Effector memory CD4-positive, alpha-beta T cell (primary cell): ENCODE results near the gene IFT43.

Experiments
- DNase-seq, 3 donors: peaks; one replicate each; pipeline ENCODE4 v3.0.0-alpha.2; 2020
- H3K27ac ChIP-seq: 2 replicates; pipeline ENCODE4 v1.7.0; 2013; ENCODE audit warnings: mild to moderate bottlenecking, low read length, moderate library complexity; ENCODE audit not compliant: insufficient read depth, poor library complexity, severe bottlenecking
- H3K27me3 ChIP-seq: replicated peaks from 2 replicates; pipeline ENCODE4 v1.7.0; 2013; ENCODE audit warnings: mild to moderate bottlenecking, low read length; ENCODE audit not compliant: insufficient read depth, control insufficient read depth, poor library complexity, severe bottlenecking
- H3K36me3 ChIP-seq: 2 replicates; pipeline ENCODE4 v1.7.0; 2013; ENCODE audit warnings: mild to moderate bottlenecking, low read length, moderate library complexity; ENCODE audit not compliant: control insufficient read depth, insufficient read depth
- H3K4me1 ChIP-seq: 2 replicates; pipeline ENCODE4 v1.7.0; 2013; ENCODE audit warnings: low read length, mild to moderate bottlenecking; ENCODE audit not compliant: control insufficient read depth, insufficient read depth, poor library complexity, severe bottlenecking
- H3K4me3 ChIP-seq: 2 replicates; pipeline ENCODE4 v1.7.0; 2013; ENCODE audit warnings: low read length, low read depth, mild to moderate bottlenecking; ENCODE audit not compliant: insufficient read depth, poor library complexity, severe bottlenecking
- H3K9me3 ChIP-seq: 2 replicates; pipeline ENCODE4 v1.7.0; 2013; ENCODE audit warnings: mild to moderate bottlenecking, low read length, moderate library complexity; ENCODE audit not compliant: control insufficient read depth

The IFT43 gene

GRCh38 chr14:75968456-75968855 lies 17.1 kb upstream of the IFT43 start:
- Histone ChIP-seq H3K9me3 (no peaks in the 10 kb centered on the region), H3K27ac (no peak overlapping the region), H3K4me3 (no peak overlapping the region), H3K27me3 (no peaks in the 10 kb centered on the region), H3K4me1 (no peaks in the 10 kb centered on the region), H3K36me3 (no peaks in the 10 kb centered on the region)
- no peak for DNase-seq

GRCh38 chr14:75969126-75969525 lies 16.4 kb upstream of the IFT43 start:
- no peaks in the 10 kb centered on the region for H3K4me1 ChIP-seq
- H3K4me3 ChIP-seq = no peak overlapping the region
- DNase-seq = no peak
- H3K36me3 ChIP-seq = no peaks in the 10 kb centered on the region
- no peak overlapping the region for H3K27ac ChIP-seq
- no peaks in the 10 kb centered on the region for H3K27me3 ChIP-seq
- H3K9me3 ChIP-seq = no peaks in the 10 kb centered on the region

- no peak overlapping the region for H3K27ac ChIP-seq
- no peaks in the 10 kb centered on the region for H3K4me1 ChIP-seq
- no peak overlapping the region for H3K4me3 ChIP-seq
- H3K36me3 ChIP-seq = no peaks in the 10 kb centered on the region
- no peaks in the 10 kb centered on the region for H3K27me3 ChIP-seq
- no peaks in the 10 kb centered on the region for H3K9me3 ChIP-seq
- no peak for DNase-seq
Measured at GRCh38 chr14:75969891-75970290, 15.7 kb upstream of the IFT43 start.

DNA sequence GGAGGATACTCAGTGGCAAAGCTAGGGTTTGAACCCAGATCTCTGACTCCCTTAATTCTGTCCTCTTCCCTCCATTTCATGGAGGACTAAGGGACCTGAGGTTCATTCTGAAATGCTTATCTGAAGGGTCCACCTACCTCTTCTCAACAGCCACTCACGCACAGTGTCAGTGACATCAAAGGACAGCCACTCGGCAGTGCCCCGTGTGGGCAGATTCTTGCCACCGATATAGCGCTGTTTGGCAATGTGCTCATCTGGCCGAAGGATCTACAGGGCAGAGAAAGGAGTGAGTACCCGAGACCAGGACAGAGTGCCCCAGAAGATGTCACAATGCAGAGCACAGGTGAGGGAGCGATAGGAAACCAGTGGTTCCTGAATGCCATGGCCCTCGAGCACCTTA lies 14.6 kb upstream of the IFT43 start:
- H3K36me3 ChIP-seq = no peaks in the 10 kb centered on the region

GRCh38 chr14:75971509-75971908 lies 14.1 kb upstream of the IFT43 start:
- Histone ChIP-seq H3K27me3 (no peaks in the 10 kb centered on the region), H3K9me3 (no peaks in the 10 kb centered on the region), H3K27ac (no peak overlapping the region), H3K4me1 (no peaks in the 10 kb centered on the region), H3K4me3 (no peak overlapping the region), H3K36me3 (no peaks in the 10 kb centered on the region)
- DNase-seq = no peak

More for the DNA sequence above, 14.6 kb upstream of the IFT43 start:
- Histone ChIP-seq H3K4me1 (no peaks in the 10 kb centered on the region), H3K27me3 (no peaks in the 10 kb centered on the region), H3K27ac (no peak overlapping the region), H3K9me3 (no peaks in the 10 kb centered on the region), H3K4me3 (no peak overlapping the region)
- DNase-seq = no peak

- no peaks in the 10 kb centered on the region for H3K36me3 ChIP-seq
- no peak for DNase-seq
- no peaks in the 10 kb centered on the region for H3K27me3 ChIP-seq
- no peak overlapping the region for H3K4me3 ChIP-seq
- no peaks in the 10 kb centered on the region for H3K4me1 ChIP-seq
- no peak overlapping the region for H3K27ac ChIP-seq
- H3K9me3 ChIP-seq = no peaks in the 10 kb centered on the region
Measured at GRCh38 chr14:75972801-75973421, 12.7 kb upstream of the IFT43 start.

GRCh38 chr14:75976826-75977581 lies 8.6 kb upstream of the IFT43 start:
- Histone ChIP-seq H3K27me3 (no peaks in the 10 kb centered on the region), H3K4me1 (peaks cover 10% of the 10 kb centered on the region), H3K4me3 (no peak overlapping the region), H3K9me3 (no peaks in the 10 kb centered on the region), H3K27ac (no peak overlapping the region), H3K36me3 (no peaks in the 10 kb centered on the region)
- no peak for DNase-seq

DNA sequence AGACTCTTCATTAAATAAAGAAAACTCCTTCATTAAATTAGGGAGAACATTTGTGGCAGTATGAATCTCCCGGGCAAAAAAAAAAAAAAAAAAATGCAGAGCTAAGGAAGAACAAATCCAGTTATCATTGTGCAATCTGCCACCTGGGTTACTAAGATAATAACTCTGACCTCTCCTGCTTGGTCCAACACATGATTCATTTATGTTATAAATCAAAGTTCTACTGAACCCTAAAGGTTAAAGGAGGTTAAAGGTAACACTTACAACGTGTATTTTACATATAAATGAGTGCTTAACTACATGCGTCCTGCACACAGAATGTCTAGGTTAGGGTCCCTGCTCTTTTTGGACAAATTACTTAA lies 8.0 kb upstream of the IFT43 start:
- H3K9me3 ChIP-seq = no peaks in the 10 kb centered on the region
- DNase-seq = no peak
- no peak overlapping the region for H3K27ac ChIP-seq
- peaks cover 10% of the 10 kb centered on the region for H3K4me1 ChIP-seq
- no peaks in the 10 kb centered on the region for H3K27me3 ChIP-seq
- H3K4me3 ChIP-seq = no peak overlapping the region
- H3K36me3 ChIP-seq = no peaks in the 10 kb centered on the region

GRCh38 chr14:75978249-75978731 lies 7.3 kb upstream of the IFT43 start:
- peaks cover 10% of the 10 kb centered on the region for H3K4me1 ChIP-seq
- H3K27me3 ChIP-seq = no peaks in the 10 kb centered on the region
- no peak overlapping the region for H3K27ac ChIP-seq
- H3K9me3 ChIP-seq = no peaks in the 10 kb centered on the region
- no peak for DNase-seq
- H3K4me3 ChIP-seq = no peak overlapping the region
- no peaks in the 10 kb centered on the region for H3K36me3 ChIP-seq

DNA sequence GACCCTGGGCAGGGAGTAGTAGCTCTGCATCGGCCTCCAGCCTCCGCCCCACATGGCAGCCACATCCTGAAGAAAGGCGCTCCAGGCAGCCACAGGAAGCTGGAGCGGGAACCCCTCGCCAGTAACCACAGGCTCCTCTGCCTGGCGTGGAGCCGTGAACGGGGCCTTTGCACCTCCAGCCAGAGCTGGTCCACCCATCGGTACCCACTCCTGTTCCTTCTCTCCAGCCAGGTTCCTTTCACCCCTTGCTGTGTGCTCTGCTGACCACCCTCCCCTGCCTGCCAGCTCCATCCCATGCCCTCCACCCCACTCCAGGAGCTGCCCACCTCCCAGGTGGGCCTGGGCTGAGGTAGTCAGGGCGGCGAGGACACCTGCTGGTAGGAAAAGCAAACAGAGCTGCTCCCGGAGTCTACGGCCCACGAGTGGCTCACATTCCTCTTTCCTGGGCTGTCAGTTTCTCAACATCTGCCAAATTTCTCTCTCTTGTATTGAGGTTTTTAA lies 6.4 kb upstream of the IFT43 start:
- Histone ChIP-seq H3K4me3 (no peak overlapping the region), H3K9me3 (no peaks in the 10 kb centered on the region), H3K27ac (no peak overlapping the region), H3K4me1 (peaks cover 10% of the 10 kb centered on the region), H3K36me3 (no peaks in the 10 kb centered on the region), H3K27me3 (no peaks in the 10 kb centered on the region)
- no peak for DNase-seq
